Measurements from ENCODE around the gene EIF3M.

Gene EIF3M

GRCh38 chr11:32583459-32584271 is at the start of gene EIF3M:
Gene EIF3M, plus strand, starts transcription at chr11:32583831. Its CDS starts 57 bp downstream, at chr11:32583888.
- DNase-seq (ENCODE audit: low read depth): peak; percentile 95

GRCh38 chr11:32538804-32539203 is 44.8 kb upstream of the EIF3M start:
- DNase-seq (ENCODE audit: low read depth): no peak

- DNase-seq (ENCODE audit: low read depth): peak; percentile 29
Observed at GRCh38 chr11:32549611-32550187, 33.9 kb upstream of the EIF3M start.

GRCh38 chr11:32550207-32550606 is 33.4 kb upstream of the EIF3M start:
- DNase-seq (ENCODE audit: low read depth): no peak

- DNase-seq (ENCODE audit: low read depth): no peak
Observed at GRCh38 chr11:32555091-32555490, 28.5 kb upstream of the EIF3M start.

- DNase-seq (ENCODE audit: low read depth): no peak
Observed at GRCh38 chr11:32555895-32556294, 27.7 kb upstream of the EIF3M start.

- no peak for DNase-seq (ENCODE audit: low read depth)
Observed at GRCh38 chr11:32561835-32562234, 21.8 kb upstream of the EIF3M start.

- peak; percentile 96 for DNase-seq (ENCODE audit: low read depth)
Observed at GRCh38 chr11:32562839-32563599, 20.6 kb upstream of the EIF3M start.

GRCh38 chr11:32563600-32563959 is 20.1 kb upstream of the EIF3M start:
- no peak for DNase-seq (ENCODE audit: low read depth)

- DNase-seq (ENCODE audit: low read depth): no peak
Observed at GRCh38 chr11:32566517-32566916, 17.1 kb upstream of the EIF3M start.

- DNase-seq (ENCODE audit: low read depth): no peak
Observed at GRCh38 chr11:32567154-32567553, 16.5 kb upstream of the EIF3M start.

GRCh38 chr11:32569313-32569881 is 14.2 kb upstream of the EIF3M start:
- peak; percentile 32 for DNase-seq (ENCODE audit: low read depth)

GRCh38 chr11:32571039-32571438 is 12.6 kb upstream of the EIF3M start:
- peak; percentile 35 for DNase-seq (ENCODE audit: low read depth)

- no peak for DNase-seq (ENCODE audit: low read depth)
Observed at GRCh38 chr11:32573228-32573627, 10.4 kb upstream of the EIF3M start.

GRCh38 chr11:32574421-32574820 is 9.2 kb upstream of the EIF3M start:
- no peak for DNase-seq (ENCODE audit: low read depth)

GRCh38 chr11:32575070-32575469 is 8.6 kb upstream of the EIF3M start:
- peak; percentile 49 for DNase-seq (ENCODE audit: low read depth)

GRCh38 chr11:32576456-32576855 is 7.2 kb upstream of the EIF3M start:
- DNase-seq (ENCODE audit: low read depth): no peak

GRCh38 chr11:32580967-32581366 is 2.7 kb upstream of the EIF3M start:
- peak; percentile 94 for DNase-seq (ENCODE audit: low read depth)

GRCh38 chr11:32581556-32581955 is 2.1 kb upstream of the EIF3M start:
- DNase-seq (ENCODE audit: low read depth): no peak

- DNase-seq (ENCODE audit: low read depth): no peak
Observed at GRCh38 chr11:32584921-32585320, 1.3 kb downstream of the EIF3M start.

GRCh38 chr11:32586576-32587190 is 3.1 kb downstream of the EIF3M start:
- DNase-seq (ENCODE audit: low read depth): peak; percentile 47

GRCh38 chr11:32594272-32594671 is 10.6 kb downstream of the EIF3M start:
- no peak for DNase-seq (ENCODE audit: low read depth)
